ENCODE measurements around the gene IL3. TPM values are rescaled to one million over a fixed set of nuclear protein-coding genes. Genes with fewer than 3 reads are reported as not detected.

IL3 gene
- total RNA-seq, 4 donors from 2014 or later = not detected

- no peaks in the 10 kb centered on the region for H3K9me3 ChIP-seq
- no peak overlapping the region for H3K4me3 ChIP-seq
- no peak for DNase-seq
- H3K27ac ChIP-seq = no peak overlapping the region
- H3K27me3 ChIP-seq = peaks cover 0 to 8% (median 0%) of the 10 kb centered on the region in 4 donors
- intact Hi-C loops (cut with DNase I) = no loop called here
- H3K4me1 ChIP-seq = peaks cover 13 to 27% (median 23%) of the 10 kb centered on the region in 3 donors
- TF ChIP-seq CTCF (IDR thresholded peaks at IDR 0.05) (no peak), POLR2A (IDR thresholded peaks at IDR 0.05) (no peak)
- no peaks in the 10 kb centered on the region for H3K36me3 ChIP-seq
Measured at GRCh38 chr5:132098621-132099020, 38.2 kb downstream of the IL3 start.

GRCh38 chr5:132099076-132099748, 38.8 kb downstream of the IL3 start:
- no peaks in the 10 kb centered on the region for H3K9me3 ChIP-seq
- peaks cover 13 to 29% (median 26%) of the 10 kb centered on the region in 3 donors for H3K4me1 ChIP-seq
- no peak overlapping the region for H3K4me3 ChIP-seq
- no peak for DNase-seq
- no peak overlapping the region for H3K27ac ChIP-seq
- no peak for TF ChIP-seq POLR2A (IDR thresholded peaks at IDR 0.05)
- TF ChIP-seq CTCF (IDR thresholded peaks at IDR 0.05) = no peak
- WGBS, 2 donors = 68% methylated on average over 5 of the region's 5 CpGs
- peaks cover 0 to 4% (median 0%) of the 10 kb centered on the region in 4 donors for H3K27me3 ChIP-seq
- no peaks in the 10 kb centered on the region for H3K36me3 ChIP-seq
- intact Hi-C loops (cut with DNase I) = no loop called here

GRCh38 chr5:132099905-132100304, 39.5 kb downstream of the IL3 start:
- H3K27ac ChIP-seq = no peak overlapping the region
- no peak for TF ChIP-seq CTCF (IDR thresholded peaks at IDR 0.05)
- TF ChIP-seq POLR2A (IDR thresholded peaks at IDR 0.05) = no peak
- intact Hi-C loops (cut with DNase I) = no loop called here
- no peaks in the 10 kb centered on the region for H3K36me3 ChIP-seq
- 84 to 85% methylated on average over 3 of the region's 3 CpGs for WGBS, 2 donors
- H3K9me3 ChIP-seq = no peaks in the 10 kb centered on the region
- no peaks in the 10 kb centered on the region for H3K27me3 ChIP-seq
- H3K4me1 ChIP-seq = peaks cover 7 to 24% (median 19%) of the 10 kb centered on the region in 3 donors
- no peak overlapping the region for H3K4me3 ChIP-seq
- DNase-seq = no peak

GRCh38 chr5:132100672-132101261, 40.3 kb downstream of the IL3 start:
- no peaks in the 10 kb centered on the region for H3K9me3 ChIP-seq
- H3K27me3 ChIP-seq = no peaks in the 10 kb centered on the region
- TF ChIP-seq POLR2A (IDR thresholded peaks at IDR 0.05) (no peak), CTCF (IDR thresholded peaks at IDR 0.05) (no peak)
- H3K4me3 ChIP-seq = no peak overlapping the region
- no peak for DNase-seq
- H3K27ac ChIP-seq = peak overlapping the region in 1 of 4 donors; percentile 28
- H3K4me1 ChIP-seq = peaks cover 7 to 18% (median 13%) of the 10 kb centered on the region in 3 donors
- 58 to 74% methylated on average over 6 to 8 of the region's 8 CpGs for WGBS, 2 donors
- no peaks in the 10 kb centered on the region for H3K36me3 ChIP-seq
- intact Hi-C loops (cut with DNase I) = no loop called here

GRCh38 chr5:132101385-132101880, 41.0 kb downstream of the IL3 start:
- 90 to 100% methylated on average over 6 of the region's 6 CpGs for WGBS, 2 donors
- H3K4me1 ChIP-seq = peaks cover 7 to 18% (median 13%) of the 10 kb centered on the region in 3 donors
- intact Hi-C loops (cut with DNase I) = no loop called here
- H3K27me3 ChIP-seq = no peaks in the 10 kb centered on the region
- no peaks in the 10 kb centered on the region for H3K36me3 ChIP-seq
- H3K27ac ChIP-seq = peak overlapping the region in 1 of 4 donors; percentile 28
- TF ChIP-seq CTCF (IDR thresholded peaks at IDR 0.05) (no peak), POLR2A (IDR thresholded peaks at IDR 0.05) (no peak)
- DNase-seq = no peak
- H3K4me3 ChIP-seq = no peak overlapping the region
- H3K9me3 ChIP-seq = no peaks in the 10 kb centered on the region
